ENCODE results near the gene KPRP.

Gene KPRP

GRCh38 chr1:152761609-152762213, 3.9 kb downstream of the KPRP start:
- no peak for DNase-seq
- no peaks in the 10 kb centered on the region for H3K9me3 ChIP-seq
- H3K4me1 ChIP-seq, result no peaks in the 10 kb centered on the region
- no peaks in the 10 kb centered on the region for H3K36me3 ChIP-seq
- no peaks in the 10 kb centered on the region for H3K27me3 ChIP-seq
- no peak for TF ChIP-seq CTCF (IDR thresholded peaks at IDR 0.05; ENCODE audit: low read depth, low read length)
- no peak overlapping the region for H3K4me3 ChIP-seq (ENCODE audit: low read depth, low read length)

GRCh38 chr1:152768847-152769533, 11.2 kb downstream of the KPRP start:
- Histone ChIP-seq H3K36me3 (no peaks in the 10 kb centered on the region), H3K4me1 (no peaks in the 10 kb centered on the region), H3K9me3 (no peaks in the 10 kb centered on the region), H3K4me3 (ENCODE audit: low read depth, low read length) (no peak overlapping the region), H3K27me3 (no peaks in the 10 kb centered on the region)
- DNase-seq, result no peak
- TF ChIP-seq CTCF (IDR thresholded peaks at IDR 0.05; ENCODE audit: low read depth, low read length), result no peak

GRCh38 chr1:152770411-152770810, 12.6 kb downstream of the KPRP start:
- Histone ChIP-seq H3K4me1 (no peaks in the 10 kb centered on the region), H3K36me3 (no peaks in the 10 kb centered on the region), H3K27me3 (no peaks in the 10 kb centered on the region), H3K4me3 (ENCODE audit: low read depth, low read length) (no peak overlapping the region), H3K9me3 (no peaks in the 10 kb centered on the region)
- TF ChIP-seq CTCF (IDR thresholded peaks at IDR 0.05; ENCODE audit: low read depth, low read length), result no peak
- no peak for DNase-seq

- Histone ChIP-seq H3K9me3 (no peaks in the 10 kb centered on the region), H3K4me3 (ENCODE audit: low read depth, low read length) (no peak within 1 kb of the TSS), H3K4me1 (no peaks in the 10 kb centered on the region), H3K36me3 (no peaks in the 10 kb centered on the region), H3K27me3 (no peaks in the 10 kb centered on the region)
- TF ChIP-seq CTCF (IDR thresholded peaks at IDR 0.05; ENCODE audit: low read depth, low read length), result no peak
- no peak for DNase-seq
Observed at GRCh38 chr1:152774875-152775274, 17.1 kb downstream of the KPRP start, which contains the start of gene LCE1F. Gene LCE1F (plus strand): TSS chr1:152775140. CDS start chr1:152776372, 1,232 bp downstream.

GRCh38 chr1:152776361-152776760, 18.5 kb downstream of the KPRP start:
- H3K4me3 ChIP-seq (ENCODE audit: low read depth, low read length), result no peak overlapping the region
- no peaks in the 10 kb centered on the region for H3K9me3 ChIP-seq
- no peaks in the 10 kb centered on the region for H3K36me3 ChIP-seq
- H3K4me1 ChIP-seq, result no peaks in the 10 kb centered on the region
- no peak for TF ChIP-seq CTCF (IDR thresholded peaks at IDR 0.05; ENCODE audit: low read depth, low read length)
- no peaks in the 10 kb centered on the region for H3K27me3 ChIP-seq
- no peak for DNase-seq

GRCh38 chr1:152777510-152778137, 19.8 kb downstream of the KPRP start:
- no peaks in the 10 kb centered on the region for H3K9me3 ChIP-seq
- TF ChIP-seq CTCF (IDR thresholded peaks at IDR 0.05; ENCODE audit: low read depth, low read length), result peak; percentile 61
- H3K36me3 ChIP-seq, result no peaks in the 10 kb centered on the region
- no peaks in the 10 kb centered on the region for H3K27me3 ChIP-seq
- H3K4me1 ChIP-seq, result no peaks in the 10 kb centered on the region
- no peak overlapping the region for H3K4me3 ChIP-seq (ENCODE audit: low read depth, low read length)
- DNase-seq, result peak; percentile 47
